Measurements from ENCODE around the gene MUC22. TPM values are rescaled to one million over a fixed set of nuclear protein-coding genes. Genes with fewer than 3 reads are reported as not detected.

The MUC22 gene
- total RNA-seq, 1 donor from 2014 or later: not detected

DNA sequence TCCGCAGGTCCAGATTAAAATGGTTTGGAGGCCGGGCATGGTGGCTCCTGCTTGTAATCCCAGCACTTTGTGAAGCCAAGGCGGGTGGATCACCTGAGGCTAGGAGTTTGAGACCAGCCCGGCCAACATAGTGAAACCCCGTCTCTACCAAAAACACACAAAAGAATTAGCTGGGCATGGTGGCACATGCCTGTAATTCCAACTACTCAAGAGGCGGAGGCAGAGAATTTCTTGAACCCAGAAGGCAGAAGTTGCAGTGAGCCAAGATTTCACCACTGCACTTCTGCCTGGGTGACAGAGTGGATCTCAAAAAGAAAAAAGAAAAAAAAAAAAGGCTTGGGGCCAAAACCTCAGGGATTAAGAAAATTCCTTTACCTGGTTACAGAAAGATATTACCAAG lies 71.6 kb downstream of the MUC22 start:
- no peak for DNase-seq

- DNase-seq: peak; percentile 64
Measured at GRCh38 chr6:31083742-31084354, 73.6 kb downstream of the MUC22 start.

Other genes with a start within 250 kb of the MUC22 start
- gene DDR1, start 126.0 kb upstream of the MUC22 start, total RNA-seq: 8.5 and 9.1 TPM in 2 replicates
- 16.2 and 26.4 TPM in 2 replicates for gene GTF2H4, start 102.3 kb upstream of the MUC22 start, total RNA-seq
- gene VARS2, start 96.2 kb upstream of the MUC22 start, total RNA-seq: 11.7 and 20.5 TPM in 2 replicates
- gene SFTA2, start 78.3 kb upstream of the MUC22 start, total RNA-seq: not detected in 2 replicates
- not detected in 2 replicates for gene MUCL3, start 69.5 kb upstream of the MUC22 start, total RNA-seq
- gene MUC21, start 26.8 kb upstream of the MUC22 start, total RNA-seq: not detected in 2 replicates
- 0.14 TPM in 1 of 2 replicates, not detected in the other for gene C6orf15, start 102.1 kb downstream of the MUC22 start, total RNA-seq
- 0.17 and 4.7 TPM in 2 replicates for gene PSORS1C1, start 104.3 kb downstream of the MUC22 start, total RNA-seq
- not detected in 2 replicates for gene CDSN, start 110.0 kb downstream of the MUC22 start, total RNA-seq
- not detected in 2 replicates for gene PSORS1C2, start 128.6 kb downstream of the MUC22 start, total RNA-seq
- gene CCHCR1, start 147.3 kb downstream of the MUC22 start, total RNA-seq: 12.3 and 18.1 TPM in 2 replicates
- gene TCF19, start 148.1 kb downstream of the MUC22 start, total RNA-seq: 15.8 and 39.1 TPM in 2 replicates
- gene POU5F1, start 160.2 kb downstream of the MUC22 start, total RNA-seq: 0.68 TPM in 1 of 2 replicates, not detected in the other